Measurements from ENCODE around the gene FCF1. TPM values are rescaled to one million over a fixed set of nuclear protein-coding genes. Genes with fewer than 3 reads are reported as not detected.

FCF1 gene
- total RNA-seq, 1 donor from 2014 or later = 64.5 TPM

DNA sequence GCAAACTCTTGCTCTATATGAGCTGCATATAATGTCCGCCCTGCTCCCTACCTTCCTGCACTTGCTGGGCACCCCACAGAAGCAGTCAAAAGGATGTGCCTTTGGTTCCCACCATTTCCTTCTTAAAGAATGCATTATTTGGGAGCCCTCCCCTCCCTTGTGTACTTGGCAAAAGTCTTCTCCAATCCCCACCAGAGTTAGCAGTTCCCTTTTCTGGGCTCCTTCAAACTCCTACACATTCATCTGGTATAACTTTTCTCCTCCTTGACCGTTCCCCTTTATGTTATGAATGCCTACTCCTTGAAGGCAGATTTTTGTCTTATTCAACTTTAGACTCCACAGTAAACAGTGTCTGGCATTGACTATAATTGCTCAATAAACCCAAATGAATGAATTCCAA lies 27.9 kb upstream of the FCF1 start:
- no peaks in the 10 kb centered on the region for H3K9me3 Mint-ChIP-seq
- peaks cover 8% of the 10 kb centered on the region for H3K4me1 Mint-ChIP-seq
- peaks cover 48% of the 10 kb centered on the region for H3K36me3 Mint-ChIP-seq (ENCODE audit: low read depth)

GRCh38 chr14:74685921-74686678 lies 26.8 kb upstream of the FCF1 start:
- Mint-ChIP-seq H3K4me1 (peaks cover 8% of the 10 kb centered on the region), H3K27ac (no peak overlapping the region), H3K36me3 (ENCODE audit: low read depth) (peaks cover 49% of the 10 kb centered on the region), H3K4me3 (no peak overlapping the region), H3K27me3 (no peaks in the 10 kb centered on the region), H3K9me3 (no peaks in the 10 kb centered on the region)
- no peak for DNase-seq
- intact Hi-C loops (cut with micrococcal nuclease) = no loop called here

More for the DNA sequence above, 27.9 kb upstream of the FCF1 start:
- Mint-ChIP-seq H3K27ac (no peak overlapping the region), H3K27me3 (no peaks in the 10 kb centered on the region), H3K4me3 (no peak overlapping the region)
- no peak for DNase-seq
- intact Hi-C loops (cut with micrococcal nuclease) = no loop called here

- Mint-ChIP-seq H3K27me3 (no peaks in the 10 kb centered on the region), H3K9me3 (no peaks in the 10 kb centered on the region), H3K36me3 (ENCODE audit: low read depth) (peaks cover 23% of the 10 kb centered on the region), H3K27ac (no peak overlapping the region), H3K4me3 (no peak overlapping the region), H3K4me1 (peaks cover 5% of the 10 kb centered on the region)
- intact Hi-C loops (cut with micrococcal nuclease) = no loop called here
- DNase-seq = no peak
Measured at GRCh38 chr14:74691456-74691855, 21.5 kb upstream of the FCF1 start.

DNA sequence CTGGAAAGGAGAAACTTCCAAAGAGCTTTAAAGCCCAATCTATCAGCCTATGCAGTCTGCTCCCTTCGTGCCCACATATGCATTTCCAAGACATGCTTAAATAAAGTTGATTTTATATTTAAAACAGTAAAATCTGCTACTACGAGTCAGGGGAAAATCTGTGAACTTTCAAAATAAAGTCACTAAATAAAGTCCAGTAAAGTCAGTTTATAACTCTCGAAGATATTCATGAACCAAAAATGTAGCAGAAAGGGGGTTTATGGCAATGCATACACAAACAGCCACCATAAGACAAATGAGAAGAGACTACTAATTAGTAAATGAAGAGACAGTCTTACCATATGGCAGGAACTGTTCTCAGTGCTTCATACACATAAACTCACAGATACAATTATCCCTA lies 19.8 kb upstream of the FCF1 start:
- no peak for DNase-seq
- H3K9me3 Mint-ChIP-seq = no peaks in the 10 kb centered on the region
- no peak overlapping the region for H3K4me3 Mint-ChIP-seq
- intact Hi-C loops (cut with micrococcal nuclease) = no loop called here
- peaks cover 24% of the 10 kb centered on the region for H3K36me3 Mint-ChIP-seq (ENCODE audit: low read depth)
- peaks cover 6% of the 10 kb centered on the region for H3K4me1 Mint-ChIP-seq
- no peak overlapping the region for H3K27ac Mint-ChIP-seq
- H3K27me3 Mint-ChIP-seq = no peaks in the 10 kb centered on the region

DNA sequence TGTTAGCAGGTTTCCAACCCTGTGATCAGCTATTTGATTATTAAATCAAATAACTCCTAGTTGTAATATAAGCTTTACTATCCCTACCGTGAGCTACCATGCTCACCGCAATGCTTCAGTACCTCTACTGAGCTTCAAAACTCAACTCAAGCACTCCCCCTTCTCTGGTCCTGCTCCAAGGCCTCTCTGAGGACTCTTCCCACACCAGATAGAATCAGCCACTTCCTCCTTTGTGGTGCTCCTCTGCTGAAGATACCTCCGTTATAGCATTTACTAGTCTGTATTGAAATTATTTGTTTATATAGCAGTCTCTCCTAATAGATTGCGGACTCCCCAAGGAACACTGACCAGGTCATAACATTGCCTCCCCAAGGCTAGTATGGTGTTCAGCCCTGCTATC lies 17.5 kb upstream of the FCF1 start:
- H3K27ac Mint-ChIP-seq = no peak overlapping the region
- H3K4me3 Mint-ChIP-seq = no peak overlapping the region
- peaks cover 8% of the 10 kb centered on the region for H3K4me1 Mint-ChIP-seq
- intact Hi-C loops (cut with micrococcal nuclease) = no loop called here
- no peaks in the 10 kb centered on the region for H3K27me3 Mint-ChIP-seq
- peaks cover 16% of the 10 kb centered on the region for H3K36me3 Mint-ChIP-seq (ENCODE audit: low read depth)
- H3K9me3 Mint-ChIP-seq = no peaks in the 10 kb centered on the region
- no peak for DNase-seq

DNA sequence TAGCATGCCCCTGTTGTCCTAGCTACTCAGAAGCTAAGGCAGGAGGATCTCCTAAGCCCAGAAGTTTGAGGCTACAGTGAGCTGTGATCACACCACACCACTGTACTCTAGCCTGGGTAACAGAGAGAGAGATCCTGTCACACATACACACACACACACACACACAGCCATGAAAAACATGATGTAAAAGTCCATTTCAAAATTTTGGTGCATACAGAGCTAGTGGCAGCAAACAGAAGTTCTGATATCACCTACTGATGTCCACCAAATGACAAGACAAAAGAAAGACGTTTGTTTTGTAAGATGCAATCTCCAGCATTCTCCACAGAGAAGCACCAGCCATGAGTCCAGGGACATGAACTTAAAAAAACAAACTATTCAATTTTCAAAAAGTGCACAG lies 15.9 kb upstream of the FCF1 start:
- Mint-ChIP-seq H3K36me3 (ENCODE audit: low read depth) (peaks cover 22% of the 10 kb centered on the region), H3K27me3 (no peaks in the 10 kb centered on the region), H3K9me3 (no peaks in the 10 kb centered on the region), H3K4me1 (peaks cover 8% of the 10 kb centered on the region), H3K4me3 (no peak overlapping the region), H3K27ac (no peak overlapping the region)
- DNase-seq = no peak
- intact Hi-C loops (cut with micrococcal nuclease) = no loop called here

- H3K4me3 Mint-ChIP-seq = no peak overlapping the region
- no peak for DNase-seq
- peaks cover 8% of the 10 kb centered on the region for H3K4me1 Mint-ChIP-seq
- intact Hi-C loops (cut with micrococcal nuclease) = no loop called here
- no peaks in the 10 kb centered on the region for H3K27me3 Mint-ChIP-seq
- H3K9me3 Mint-ChIP-seq = peaks cover under 1% of the 10 kb centered on the region
- no peak overlapping the region for H3K27ac Mint-ChIP-seq
- H3K36me3 Mint-ChIP-seq (ENCODE audit: low read depth) = peaks cover 25% of the 10 kb centered on the region
Measured at GRCh38 chr14:74697543-74697942, 15.4 kb upstream of the FCF1 start.

DNA sequence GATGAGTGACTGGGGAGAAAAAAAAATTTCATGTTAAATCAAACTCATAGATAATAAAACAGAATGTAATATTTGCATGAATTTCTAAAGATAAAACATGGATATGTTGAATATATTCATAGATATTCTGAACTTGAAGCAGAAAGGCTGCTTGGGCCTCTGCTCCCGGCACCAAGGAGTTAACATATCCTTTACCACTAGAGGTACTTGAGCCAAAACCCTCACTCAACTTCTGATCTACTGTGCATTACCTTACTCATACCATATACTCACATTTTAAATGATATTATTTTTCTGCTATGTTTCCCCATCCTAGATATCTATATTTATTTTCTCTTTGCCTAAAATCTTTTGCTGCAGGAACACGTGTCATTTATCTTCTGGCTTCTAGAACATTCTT lies 15.0 kb upstream of the FCF1 start:
- intact Hi-C loops (cut with micrococcal nuclease) = no loop called here
- Mint-ChIP-seq H3K27me3 (no peaks in the 10 kb centered on the region), H3K4me3 (no peak overlapping the region)

GRCh38 chr14:74698465-74698864 lies 14.5 kb upstream of the FCF1 start:
- H3K9me3 Mint-ChIP-seq = peaks cover 8% of the 10 kb centered on the region
- peaks cover 32% of the 10 kb centered on the region for H3K36me3 Mint-ChIP-seq (ENCODE audit: low read depth)
- no peaks in the 10 kb centered on the region for H3K27me3 Mint-ChIP-seq
- peaks cover 11% of the 10 kb centered on the region for H3K4me1 Mint-ChIP-seq
- no peak overlapping the region for H3K27ac Mint-ChIP-seq
- DNase-seq = no peak
- H3K4me3 Mint-ChIP-seq = no peak overlapping the region
- intact Hi-C loops (cut with micrococcal nuclease) = no loop called here

More for the DNA sequence above, 15.0 kb upstream of the FCF1 start:
- Mint-ChIP-seq H3K36me3 (ENCODE audit: low read depth) (peaks cover 29% of the 10 kb centered on the region), H3K9me3 (peaks cover 5% of the 10 kb centered on the region), H3K4me1 (peaks cover 10% of the 10 kb centered on the region), H3K27ac (no peak overlapping the region)
- DNase-seq = no peak

DNA sequence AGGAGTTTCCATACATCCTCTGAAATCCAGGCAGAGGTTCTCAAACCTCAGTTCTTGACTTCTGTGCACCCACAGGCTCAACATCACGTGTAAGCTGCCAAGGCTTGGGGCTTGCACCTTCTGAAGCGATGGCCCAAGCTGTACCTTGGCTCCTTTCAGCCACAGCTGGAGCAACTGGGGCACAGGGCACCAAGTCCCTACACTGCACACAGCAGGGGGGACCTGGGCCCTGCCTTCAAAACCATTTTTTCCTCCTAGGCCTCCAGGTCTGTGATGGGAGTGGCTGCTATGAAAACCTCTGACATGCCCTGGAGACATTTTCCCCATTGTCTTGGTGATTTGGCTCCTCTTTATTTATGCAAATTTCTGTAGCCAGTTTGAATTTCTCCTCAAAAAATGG lies 10.7 kb upstream of the FCF1 start:
- Mint-ChIP-seq H3K36me3 (ENCODE audit: low read depth) (peaks cover 32% of the 10 kb centered on the region), H3K27ac (no peak overlapping the region), H3K27me3 (no peaks in the 10 kb centered on the region), H3K4me1 (peaks cover 11% of the 10 kb centered on the region), H3K9me3 (peaks cover 8% of the 10 kb centered on the region), H3K4me3 (no peak overlapping the region)
- intact Hi-C loops (cut with micrococcal nuclease) = no loop called here
- no peak for DNase-seq

DNA sequence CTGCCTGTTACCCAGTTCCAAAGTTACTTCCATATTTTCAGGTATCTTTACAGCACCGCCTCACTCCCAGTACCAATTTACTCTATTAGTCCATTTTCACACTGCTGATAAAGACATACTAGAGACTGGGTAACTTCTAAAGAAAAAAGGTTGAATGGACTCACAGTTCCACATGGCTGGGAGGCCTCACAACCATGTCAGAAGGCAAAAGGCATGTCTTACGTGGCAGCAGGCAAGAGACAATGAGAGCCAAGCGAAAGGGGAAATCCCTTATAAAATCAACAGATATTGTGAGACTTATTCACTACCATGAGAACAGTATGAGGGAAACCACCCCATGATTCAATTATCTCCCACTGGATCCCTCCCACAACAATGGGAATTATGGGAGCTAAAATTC lies 9.9 kb upstream of the FCF1 start:
- no peak for DNase-seq
- Mint-ChIP-seq H3K4me3 (no peak overlapping the region), H3K27ac (no peak overlapping the region), H3K4me1 (peaks cover 12% of the 10 kb centered on the region), H3K27me3 (no peaks in the 10 kb centered on the region), H3K9me3 (peaks cover 8% of the 10 kb centered on the region), H3K36me3 (ENCODE audit: low read depth) (peaks cover 32% of the 10 kb centered on the region)
- intact Hi-C loops (cut with micrococcal nuclease) = no loop called here

DNA sequence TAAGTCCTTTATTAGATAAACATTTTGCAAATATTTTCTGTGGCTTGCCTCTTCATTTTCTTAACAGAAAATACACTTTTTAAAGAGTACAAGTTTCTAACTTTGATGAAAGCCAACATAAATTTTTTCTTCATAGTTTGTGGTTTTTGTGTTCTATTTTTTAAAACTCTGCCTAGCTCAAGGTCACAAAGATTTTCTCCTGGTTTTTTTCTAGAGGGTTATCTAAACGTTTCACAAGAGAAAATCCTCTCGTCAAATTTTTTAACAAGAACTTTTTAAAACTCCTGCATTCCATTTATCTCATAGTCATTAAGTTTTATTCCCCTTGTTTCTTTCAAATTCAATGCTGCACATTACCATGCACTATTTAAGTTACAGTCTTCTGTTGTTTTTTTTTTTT lies 8.3 kb upstream of the FCF1 start:
- peaks cover 31% of the 10 kb centered on the region for H3K36me3 Mint-ChIP-seq (ENCODE audit: low read depth)
- peaks cover 15% of the 10 kb centered on the region for H3K4me1 Mint-ChIP-seq
- intact Hi-C loops (cut with micrococcal nuclease) = no loop called here
- no peaks in the 10 kb centered on the region for H3K27me3 Mint-ChIP-seq
- H3K27ac Mint-ChIP-seq = no peak overlapping the region
- H3K4me3 Mint-ChIP-seq = no peak overlapping the region
- no peak for DNase-seq
- peaks cover 8% of the 10 kb centered on the region for H3K9me3 Mint-ChIP-seq

DNA sequence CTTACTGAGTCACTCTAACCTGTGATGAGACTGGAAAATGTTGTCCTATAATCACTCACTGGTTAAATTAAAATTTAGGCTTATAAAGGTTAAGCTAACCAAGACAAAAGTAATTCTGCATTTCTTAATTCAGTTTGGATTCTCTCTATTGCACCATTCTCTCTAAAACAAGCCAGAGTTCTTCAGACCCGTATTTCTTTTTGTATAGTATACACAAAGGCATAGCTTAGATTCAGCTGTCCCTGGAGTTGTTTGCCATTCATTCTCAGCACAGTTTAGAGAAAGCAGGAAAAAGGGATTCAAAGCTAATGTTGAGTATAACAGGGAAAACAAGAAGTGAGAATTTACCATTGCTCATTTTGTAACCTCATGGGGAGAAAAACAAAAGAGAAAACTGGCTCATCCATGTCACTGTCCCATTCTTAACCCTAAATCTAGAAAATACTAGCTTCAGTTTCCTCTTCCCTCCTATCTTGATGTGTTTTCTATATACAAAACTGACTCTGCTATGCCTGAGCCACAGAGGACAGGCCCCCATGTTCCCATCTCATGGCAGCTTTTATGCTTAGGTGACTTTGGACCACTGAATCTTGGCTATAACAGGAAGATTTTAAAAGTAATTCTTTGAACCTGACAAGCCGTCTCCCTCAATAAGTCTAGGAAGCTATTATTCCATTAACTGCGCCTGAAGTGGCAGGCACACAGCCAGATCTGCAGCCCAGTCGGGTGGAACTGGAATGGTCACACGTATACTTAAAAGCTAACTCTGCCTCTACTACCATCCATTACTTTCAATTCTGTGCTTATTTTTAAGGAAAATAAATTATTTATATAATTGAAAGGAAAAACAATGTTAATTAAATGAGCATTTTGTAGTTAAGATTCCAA lies 7.1 kb upstream of the FCF1 start:
- Mint-ChIP-seq H3K36me3 (ENCODE audit: low read depth) (peaks cover 29% of the 10 kb centered on the region), H3K27ac (no peak overlapping the region), H3K9me3 (peaks cover 8% of the 10 kb centered on the region), H3K4me1 (peaks cover 24% of the 10 kb centered on the region), H3K4me3 (no peak overlapping the region), H3K27me3 (no peaks in the 10 kb centered on the region)
- intact Hi-C loops (cut with micrococcal nuclease) = no loop called here
- DNase-seq = no peak

DNA sequence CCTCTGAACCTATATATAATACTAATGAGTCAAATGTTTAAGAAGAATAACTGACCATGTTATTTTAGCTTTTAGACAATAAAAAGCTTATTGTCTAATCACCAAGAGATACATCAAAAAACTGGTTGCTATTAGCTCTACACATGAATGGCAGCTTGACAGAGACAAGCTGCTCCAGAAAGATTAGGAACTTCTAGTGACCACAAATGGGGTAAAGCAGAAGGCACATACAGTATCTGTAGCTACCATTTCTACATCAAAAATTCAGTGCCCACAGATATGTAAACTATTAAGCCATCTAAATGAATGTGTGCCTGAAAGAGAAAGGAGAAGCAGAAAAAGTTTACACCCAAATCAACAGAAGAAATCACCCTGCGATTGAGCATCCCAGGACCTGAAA lies 2.5 kb upstream of the FCF1 start:
- no peak for DNase-seq
- Mint-ChIP-seq H3K27ac (no peak overlapping the region), H3K4me1 (peaks cover 32% of the 10 kb centered on the region), H3K4me3 (no peak overlapping the region), H3K36me3 (ENCODE audit: low read depth) (peaks cover 10% of the 10 kb centered on the region), H3K27me3 (no peaks in the 10 kb centered on the region), H3K9me3 (no peaks in the 10 kb centered on the region)
- intact Hi-C loops (cut with micrococcal nuclease) = loop anchor here (5.0 kb wide), 3 partner anchors 98 to 172 kb away; partner anchors contain the start of genes DLST and LTBP2

Data from activated CD4-positive, alpha-beta T cell treated with anti-CD3 and anti-CD28 coated beads, Interleukin-2, amount 10 ng/mL, durations not matched to agents 24 days and 14 days (primary cell).